DMS153 treated with DMSO at 0.1 percent for 48 hours (cell line): ENCODE measurements around the gene PTPN12.
"Not testable (repeated sequence)": the region's sequence is repeated elsewhere in the genome, so short reads cannot be mapped to it uniquely, and the experiment has no call there.

Experiments
- DNase-seq: peaks from one replicate; lab custom pipeline; 2025; ENCODE audit not compliant: unreplicated experiment; lab: John Stamatoyannopoulos, UW

Gene PTPN12

DNA sequence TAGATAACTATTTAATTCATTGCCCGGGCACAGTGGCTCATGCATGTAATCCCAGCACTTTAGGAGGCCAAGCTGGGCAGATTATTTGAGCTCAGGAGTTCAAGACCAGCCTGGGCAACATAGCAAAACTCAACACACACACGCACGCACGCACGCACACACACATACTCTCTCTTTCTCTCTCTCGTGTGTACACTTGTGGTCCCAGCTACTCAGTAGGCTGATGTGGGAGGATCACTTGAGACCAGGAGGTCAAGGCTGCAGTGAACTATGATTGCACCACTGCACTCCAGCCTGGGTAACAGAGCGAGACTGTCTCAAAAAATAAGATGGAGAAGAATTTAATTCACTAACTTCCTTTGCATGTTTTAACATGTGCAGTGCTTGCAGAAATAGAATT, 38.1 kb downstream of the PTPN12 start:
- DNase-seq, result no peak

DNA sequence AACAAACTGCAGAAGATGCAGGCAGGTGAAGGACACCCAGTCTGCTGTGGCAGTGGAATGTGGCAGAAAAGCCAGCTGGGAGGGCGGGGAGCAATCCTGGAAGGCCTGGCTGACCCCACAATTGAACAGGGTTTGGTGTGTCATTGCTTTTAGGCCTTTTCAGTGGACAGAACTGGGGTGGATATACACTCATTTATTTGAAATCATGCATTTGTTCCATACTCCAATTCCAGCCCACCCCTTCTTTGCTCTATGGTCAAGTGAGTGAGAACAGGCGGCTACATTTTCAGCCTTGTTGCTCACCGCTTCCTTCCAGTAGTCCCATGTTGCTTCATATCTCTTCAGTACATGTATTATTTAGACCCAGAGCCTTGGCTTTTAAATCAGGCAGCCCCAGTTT, 39.8 kb downstream of the PTPN12 start:
- DNase-seq, result no peak

DNA sequence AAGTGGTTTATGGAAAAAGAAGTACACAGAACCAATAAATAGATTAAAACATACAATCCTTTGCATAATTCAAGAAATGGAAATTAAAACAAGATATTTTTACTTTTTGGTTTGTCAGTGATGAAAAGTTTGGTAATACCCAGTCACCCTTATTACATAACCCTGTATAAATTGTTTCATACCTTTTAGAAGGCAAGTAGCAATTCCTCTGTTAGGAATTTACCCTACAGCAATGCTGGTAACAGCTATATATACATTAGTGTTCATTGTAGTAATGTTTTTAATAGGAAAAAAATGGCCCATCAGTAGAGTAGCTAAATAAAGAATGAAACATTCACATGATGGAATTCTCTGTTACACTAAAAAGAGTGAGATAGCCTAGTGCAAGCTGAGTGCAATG, 42.7 kb downstream of the PTPN12 start:
- no peak for DNase-seq

DNA sequence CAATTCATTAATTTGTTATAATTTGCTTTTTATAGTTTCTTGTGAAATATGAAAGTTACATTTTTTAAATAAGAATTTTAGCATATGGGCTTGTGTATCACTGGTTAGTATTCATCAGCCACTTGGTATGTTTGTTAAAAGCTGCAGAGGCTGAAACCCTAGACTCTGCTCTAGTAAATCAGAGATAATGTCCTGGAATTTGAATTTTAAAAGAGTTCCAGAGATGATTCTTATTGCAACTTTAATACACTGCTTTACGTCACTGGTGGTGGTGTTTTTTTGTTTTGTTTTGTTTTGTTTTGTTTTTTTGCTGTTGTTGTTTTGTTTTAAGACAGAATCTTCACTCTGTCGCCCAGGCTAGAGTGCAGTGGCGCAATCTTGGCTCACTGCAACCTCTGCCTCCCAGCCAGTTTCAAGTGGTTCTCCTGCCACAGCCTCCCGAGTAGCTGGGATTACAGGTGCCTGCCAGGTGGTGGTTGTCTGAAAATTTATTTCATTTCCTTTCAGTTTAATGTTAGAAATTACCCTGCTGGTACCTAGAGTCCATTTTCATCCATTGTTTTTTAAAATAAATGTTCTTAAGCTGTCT, 43.8 kb downstream of the PTPN12 start:
- DNase-seq, result no peak

DNA sequence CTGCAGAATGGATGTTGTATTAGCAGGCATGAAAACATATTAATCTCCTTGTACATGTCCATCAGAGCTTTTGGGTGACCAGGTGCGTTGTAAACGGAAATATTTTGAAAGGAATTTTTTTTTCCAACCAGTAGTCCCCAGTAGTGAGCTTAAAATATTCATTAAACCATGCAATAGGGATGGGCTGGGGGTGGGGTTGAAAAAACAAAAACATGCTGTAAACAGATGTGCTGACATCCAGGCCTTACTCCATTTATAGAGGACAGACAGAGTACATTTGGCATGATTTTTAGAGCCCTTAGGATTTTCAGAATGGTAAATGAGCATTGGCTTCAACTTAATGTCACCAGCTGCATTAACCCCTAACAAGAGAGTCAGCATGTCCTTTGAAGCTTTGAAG, 50.2 kb downstream of the PTPN12 start:
- no peak for DNase-seq

- DNase-seq, result no peak
These were observed 63.9 kb downstream of the PTPN12 start for GRCh38 chr7:77600952-77601351.

DNA sequence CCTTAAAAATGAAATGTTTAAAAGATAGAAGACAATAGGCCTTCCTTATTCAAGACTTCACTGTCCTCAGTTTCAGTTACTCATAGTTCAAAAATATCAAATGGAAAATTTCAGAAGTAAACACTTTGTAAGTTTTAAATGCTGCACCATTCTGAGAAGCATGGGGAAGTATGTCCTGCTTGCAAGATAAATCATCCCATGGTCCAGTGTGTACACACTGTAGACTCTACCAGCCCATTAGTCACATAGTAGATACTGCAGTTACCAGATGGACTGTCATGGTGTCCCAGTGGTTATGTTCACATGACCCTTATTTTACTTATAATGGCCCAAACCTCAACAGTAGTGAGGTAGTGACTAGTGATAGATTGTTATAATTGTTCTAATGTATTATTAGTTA, 69.5 kb downstream of the PTPN12 start:
- no peak for DNase-seq

DNA sequence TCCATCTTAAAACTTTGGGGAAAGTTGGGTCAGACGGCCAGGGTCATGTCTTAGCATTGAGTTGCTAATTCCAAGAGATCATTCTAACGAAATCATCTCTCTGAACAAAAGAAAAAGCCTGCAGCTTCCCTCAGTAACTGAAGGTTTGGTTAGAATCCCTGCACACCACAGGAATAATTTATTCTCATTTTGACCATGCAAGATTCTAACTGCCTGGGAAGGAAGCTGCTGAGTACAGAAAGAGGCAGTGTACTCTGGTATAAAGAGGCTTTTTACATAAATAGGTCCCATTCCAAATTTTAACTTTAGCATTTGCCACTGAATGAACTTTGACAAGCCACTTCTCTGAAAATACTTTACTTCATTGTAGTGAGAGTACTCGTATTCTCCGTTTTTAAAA, 82.2 kb downstream of the PTPN12 start:
- no peak for DNase-seq

GRCh38 chr7:77626586-77627308, 89.7 kb downstream of the PTPN12 start:
- no peak for DNase-seq

DNA sequence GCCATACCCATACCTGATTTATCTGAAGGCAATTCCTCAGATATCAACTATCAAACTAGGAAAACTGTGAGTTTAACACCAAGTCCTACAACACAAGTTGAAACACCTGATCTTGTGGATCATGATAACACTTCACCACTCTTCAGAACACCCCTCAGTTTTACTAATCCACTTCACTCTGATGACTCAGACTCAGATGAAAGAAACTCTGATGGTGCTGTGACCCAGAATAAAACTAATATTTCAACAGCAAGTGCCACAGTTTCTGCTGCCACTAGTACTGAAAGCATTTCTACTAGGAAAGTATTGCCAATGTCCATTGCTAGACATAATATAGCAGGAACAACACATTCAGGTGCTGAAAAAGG, 90.2 kb downstream of the PTPN12 start:
- DNase-seq, result no peak

DNA sequence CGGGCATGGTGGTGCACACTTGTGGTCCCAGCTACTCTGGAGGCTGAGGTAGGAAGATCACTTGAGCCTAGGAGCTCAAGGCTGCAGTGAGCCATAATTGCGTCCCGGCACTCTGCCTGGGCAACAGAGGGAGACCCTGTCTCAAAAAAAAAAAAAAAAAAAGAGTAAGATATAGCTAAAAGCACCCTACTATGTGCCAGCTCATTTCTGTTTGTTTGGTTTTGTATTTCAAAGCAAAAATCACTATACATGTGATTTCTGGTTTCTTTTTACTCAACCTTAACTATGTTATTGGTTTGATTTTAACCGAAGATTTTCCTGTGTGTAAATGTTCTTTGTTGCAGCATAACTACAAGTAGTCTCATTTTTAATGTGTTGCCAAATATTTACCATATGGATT, 92.7 kb downstream of the PTPN12 start:
- DNase-seq, result no peak

DNA sequence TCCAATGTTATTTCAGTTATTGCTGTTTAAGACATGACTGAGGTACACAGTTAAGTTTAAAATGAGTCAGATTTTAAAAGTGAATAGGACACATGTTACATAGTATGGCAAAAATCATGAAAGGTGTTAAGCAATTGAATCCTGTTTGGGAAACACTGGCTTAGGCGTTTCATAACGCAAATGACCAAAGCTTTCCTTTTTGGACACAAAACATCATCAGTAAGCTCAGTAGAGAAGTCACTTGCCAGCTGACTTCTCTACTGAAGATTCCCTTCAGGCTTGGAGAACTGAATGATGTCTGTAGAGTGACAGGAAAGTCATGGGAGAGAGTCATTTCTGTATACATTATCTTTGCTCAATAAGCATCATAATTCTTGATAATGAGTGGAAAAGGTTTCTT, 94.7 kb downstream of the PTPN12 start:
- DNase-seq, result no peak

DNA sequence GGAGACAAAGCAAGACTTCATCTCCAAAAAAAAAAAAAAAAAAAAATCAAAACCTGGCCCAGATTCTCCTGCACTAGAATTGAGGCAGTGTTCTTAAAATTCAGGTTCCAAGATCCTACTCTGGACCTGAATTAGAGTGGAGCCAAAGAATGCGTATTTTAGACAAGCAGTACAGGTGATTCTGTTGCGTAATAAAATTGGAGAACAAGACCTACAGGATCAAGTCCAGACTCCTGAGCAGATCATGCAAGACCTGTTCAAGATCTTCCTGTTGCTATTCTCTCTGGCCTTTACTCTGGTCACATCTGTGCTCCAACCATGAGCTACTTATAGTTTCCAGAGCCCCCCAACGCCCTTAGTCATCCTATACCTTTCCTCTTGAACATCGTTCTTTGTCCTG, 107.7 kb downstream of the PTPN12 start:
- DNase-seq, result no peak

GRCh38 chr7:77648742-77649338, 111.7 kb downstream of the PTPN12 start:
- no peak for DNase-seq

GRCh38 chr7:77649716-77650349, 112.7 kb downstream of the PTPN12 start:
- DNase-seq, result no peak

DNA sequence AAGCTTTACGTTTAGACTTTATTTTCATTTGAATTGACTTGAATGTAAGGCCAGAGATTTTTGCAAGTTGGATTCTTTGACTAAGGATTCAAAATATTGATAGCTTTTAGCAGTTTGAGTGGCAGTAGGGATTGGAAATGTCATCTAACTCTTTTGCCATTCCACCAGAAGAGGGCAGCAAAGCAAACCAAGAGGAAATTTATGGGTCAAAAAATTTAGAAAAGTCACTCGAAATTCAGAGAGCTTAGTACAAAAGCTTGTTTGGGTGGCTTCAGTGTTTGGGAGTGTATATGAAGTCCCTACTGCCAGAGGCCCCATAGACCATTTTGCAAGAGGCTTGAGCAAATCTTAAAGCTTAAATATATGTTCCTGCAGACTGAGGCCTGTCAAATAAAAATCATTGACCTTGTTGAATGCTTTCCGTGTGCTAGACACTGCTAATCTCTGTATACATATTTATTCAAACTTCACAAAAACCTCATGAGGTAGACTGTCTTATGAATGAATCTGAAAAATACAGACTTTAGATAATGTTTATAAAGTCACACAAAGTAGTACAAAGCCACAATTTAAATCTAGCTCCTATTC, 114.6 kb downstream of the PTPN12 start:
- DNase-seq, result peak; percentile 17

GRCh38 chr7:77652826-77653225, 115.7 kb downstream of the PTPN12 start:
- DNase-seq, result not testable (repeated sequence)

DNA sequence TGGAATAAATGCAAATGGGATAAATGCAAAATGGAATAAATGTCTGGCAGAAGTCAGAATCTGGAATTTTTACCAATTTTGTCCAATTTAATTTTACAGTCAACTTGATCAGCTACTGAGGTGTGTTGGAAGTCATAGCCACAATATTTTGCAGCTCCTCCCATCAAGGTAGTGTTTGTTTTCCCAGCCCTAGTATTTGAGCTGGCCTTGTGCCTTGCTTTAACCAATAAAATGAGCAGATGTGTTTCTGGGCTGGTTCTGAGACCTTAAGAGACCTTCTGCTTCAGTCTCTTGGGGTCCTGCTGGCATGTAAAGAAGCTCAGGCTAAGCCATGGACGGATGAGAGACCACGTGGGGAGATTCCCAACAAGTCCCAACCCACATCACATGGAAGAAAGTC, 116.5 kb downstream of the PTPN12 start:
- no peak for DNase-seq

DNA sequence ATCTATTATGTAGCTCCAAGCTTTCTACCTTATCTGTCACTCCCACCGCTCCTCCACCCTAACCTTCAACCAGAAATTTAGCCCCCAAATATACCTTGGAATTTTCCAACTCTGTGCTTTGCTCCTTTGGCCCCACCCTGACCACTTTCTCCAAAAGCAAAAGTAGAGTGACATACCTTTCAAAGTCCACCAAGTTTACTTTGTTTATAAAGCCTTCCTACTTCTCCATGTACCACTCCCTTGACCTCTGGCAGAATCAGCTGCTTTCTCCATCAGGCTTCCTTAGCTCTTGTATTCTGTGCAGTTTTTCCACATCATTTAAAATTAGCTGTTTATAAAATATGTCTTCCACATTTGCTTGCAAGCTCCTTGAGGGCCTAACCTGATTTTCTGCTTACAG, 118.3 kb downstream of the PTPN12 start:
- no peak for DNase-seq

- no peak for DNase-seq
These were observed 118.9 kb downstream of the PTPN12 start for GRCh38 chr7:77655836-77656455.

GRCh38 chr7:77657427-77658224, 120.5 kb downstream of the PTPN12 start:
- peak; percentile 23 for DNase-seq
